ENCODE measurements around the gene RPS21.

Gene RPS21

DNA sequence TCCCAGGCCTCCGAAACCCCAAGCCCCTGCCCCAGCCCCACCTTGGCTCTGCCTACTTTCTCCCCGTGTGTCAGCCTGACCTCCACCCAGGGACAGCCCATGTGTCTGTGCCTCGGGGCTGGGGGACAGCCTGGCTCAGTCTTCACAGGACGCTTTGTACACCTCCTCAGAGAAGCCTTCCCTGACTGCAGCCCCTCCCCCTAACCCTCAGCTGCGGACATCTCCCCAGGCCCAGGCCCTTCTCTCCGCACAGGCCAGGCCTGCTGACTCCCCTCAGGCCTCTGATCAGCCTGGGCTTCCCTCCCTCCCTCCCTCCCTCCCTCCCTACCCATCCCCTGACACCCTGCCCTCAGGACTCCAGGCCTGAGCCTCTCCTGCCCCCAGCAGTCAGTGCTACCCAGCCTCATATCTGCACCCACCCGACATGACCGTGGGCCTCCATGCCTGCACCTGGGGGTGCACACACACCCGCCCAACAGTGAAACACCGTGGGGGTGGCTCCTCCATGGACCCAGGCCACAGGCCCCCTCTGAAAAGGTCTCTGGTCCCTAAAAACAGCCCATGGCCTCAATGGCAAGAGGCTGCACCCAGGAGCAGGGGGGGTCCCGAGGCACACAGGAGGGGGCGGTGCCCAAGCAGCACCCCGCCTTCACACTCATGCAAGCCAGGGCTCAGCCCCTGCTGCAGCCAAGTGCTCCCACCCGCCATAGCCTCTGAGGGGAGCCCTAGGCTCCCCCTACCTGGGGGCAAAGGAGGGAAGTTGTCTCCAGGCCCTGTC is 32.7 kb upstream of the RPS21 start:
- DNase-seq: peak; percentile 28

DNA sequence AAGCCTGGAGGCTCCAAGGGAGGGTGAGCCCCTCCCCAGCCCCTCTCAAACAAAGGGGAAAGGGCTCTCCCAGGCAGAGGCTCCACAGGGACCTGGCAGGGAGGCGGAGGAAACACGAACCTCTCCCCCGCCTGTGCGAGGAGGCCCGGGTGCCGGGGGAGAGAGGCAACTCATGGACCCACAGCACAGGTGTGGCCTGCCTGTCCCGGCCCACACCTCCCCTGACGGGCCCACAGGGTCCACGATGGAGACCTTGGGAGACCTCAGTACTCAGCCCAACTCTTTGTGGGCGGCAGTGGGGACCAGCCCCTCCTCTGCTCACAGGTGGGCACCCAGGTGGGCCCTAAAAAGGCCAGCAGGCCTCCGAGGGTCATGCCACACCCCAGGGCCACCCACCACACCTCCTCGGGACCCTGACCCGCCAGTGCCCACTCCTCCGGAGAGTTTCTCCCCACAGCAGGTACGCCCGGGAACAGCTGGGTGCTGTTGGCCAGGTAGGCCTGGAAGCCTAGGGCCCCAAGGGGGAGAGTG is 32.0 kb upstream of the RPS21 start:
- no peak for DNase-seq

DNA sequence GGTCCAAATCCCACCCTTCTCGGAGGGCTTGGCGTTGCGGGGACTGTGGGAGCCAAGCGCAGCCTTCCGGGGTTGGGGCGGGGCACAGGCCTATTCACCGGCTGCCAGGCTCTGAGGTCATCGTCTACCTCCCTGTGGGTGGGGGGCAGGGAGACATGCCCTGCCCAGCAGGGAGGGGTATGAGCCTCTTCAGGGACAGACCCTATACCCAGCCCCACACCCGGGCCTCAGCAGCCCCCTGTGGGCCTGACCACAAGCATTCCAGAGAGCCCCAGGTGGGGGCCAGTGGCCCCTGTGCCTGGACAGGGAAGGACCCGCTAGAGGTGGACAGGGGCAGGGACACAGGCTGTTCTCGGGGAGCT is 31.4 kb upstream of the RPS21 start:
- DNase-seq: peak; percentile 48

DNA sequence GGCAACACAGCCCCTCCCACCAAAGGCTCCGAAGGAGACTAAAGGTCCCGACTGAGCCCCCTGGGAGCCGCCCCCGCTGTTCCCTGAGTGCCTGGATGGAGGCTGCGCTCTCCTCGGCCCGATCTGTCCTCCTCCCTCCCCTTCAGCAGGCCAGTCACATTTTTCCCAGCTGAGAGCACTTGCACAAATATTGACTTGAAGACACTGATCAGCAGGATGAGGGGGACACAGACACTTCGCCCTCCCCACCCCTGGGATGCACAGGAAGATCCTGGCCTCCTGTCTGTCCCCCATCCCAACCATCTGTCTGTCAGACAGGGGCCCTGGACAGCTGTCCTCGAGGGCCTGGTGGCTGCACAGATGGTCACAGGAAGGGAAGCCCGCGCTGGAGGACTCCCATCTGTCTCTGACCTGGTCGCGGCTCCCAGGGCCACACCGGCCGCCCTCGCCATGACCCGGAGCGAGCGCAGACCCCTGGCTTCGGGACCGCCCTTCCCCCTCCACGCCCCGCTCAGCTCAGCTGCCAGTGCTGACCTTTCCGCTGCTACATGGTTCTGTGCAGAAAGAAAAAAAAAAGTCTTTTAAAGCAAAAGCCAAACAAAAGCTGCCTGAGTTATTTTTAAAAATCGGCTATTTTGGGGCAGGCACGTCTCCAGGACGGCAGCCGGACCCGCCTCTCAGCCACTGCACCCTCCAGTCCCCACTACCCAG is 30.9 kb upstream of the RPS21 start:
- peak; percentile 62 for DNase-seq

DNA sequence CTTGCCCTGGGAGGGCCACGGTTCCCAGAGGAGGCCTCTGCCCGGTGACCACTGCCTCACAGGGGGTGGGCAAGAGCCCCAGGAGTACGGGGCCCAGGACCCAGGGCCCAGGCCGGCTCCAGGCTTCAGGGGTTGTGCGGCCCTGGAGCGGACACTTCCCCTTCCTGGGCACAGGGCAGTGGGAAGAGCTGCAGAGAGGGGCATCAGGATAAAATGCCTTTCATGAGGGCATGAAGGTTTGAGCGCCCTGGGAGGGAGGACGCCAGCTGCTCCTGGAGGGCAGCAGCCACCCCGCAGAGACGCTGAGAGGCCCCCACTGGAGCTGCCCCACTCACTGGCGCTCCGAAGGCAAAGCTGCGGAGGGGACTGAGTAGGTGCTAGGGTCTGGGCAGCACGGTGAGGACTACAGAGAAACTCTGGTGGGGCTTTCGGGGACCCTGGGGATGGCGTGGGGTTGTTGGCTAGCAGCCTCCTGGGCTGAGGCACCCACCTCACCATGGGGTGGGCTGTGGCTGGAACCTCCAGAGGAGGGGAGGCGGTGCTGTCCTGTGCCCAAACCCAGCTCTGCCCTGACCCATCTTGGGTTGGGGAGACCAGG is 30.2 kb upstream of the RPS21 start:
- no peak for DNase-seq

DNA sequence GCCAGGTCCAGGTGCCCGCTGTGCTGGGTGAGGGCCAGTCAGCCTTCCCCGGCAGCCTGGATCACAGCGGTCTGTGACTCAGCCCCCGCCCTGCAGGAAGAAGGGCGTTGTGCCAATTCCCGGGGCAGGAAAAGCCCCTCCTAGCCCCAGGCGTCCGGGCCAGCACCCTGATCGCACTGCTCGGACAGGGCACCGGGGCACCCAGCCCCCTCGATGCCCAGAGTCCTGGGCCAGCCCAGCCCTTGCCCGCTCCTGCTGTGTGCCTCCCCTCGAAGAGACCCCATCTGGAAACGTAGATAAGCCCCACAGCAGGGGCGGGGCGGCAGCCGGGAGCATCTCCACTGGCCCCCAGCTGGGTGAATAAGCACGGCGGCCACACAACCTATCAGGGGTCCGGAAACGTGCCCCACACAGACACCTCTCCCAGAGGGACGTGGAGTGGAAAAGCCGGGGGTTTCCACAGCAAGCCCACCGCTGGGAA is 29.7 kb upstream of the RPS21 start:
- peak; percentile 56 for DNase-seq

DNA sequence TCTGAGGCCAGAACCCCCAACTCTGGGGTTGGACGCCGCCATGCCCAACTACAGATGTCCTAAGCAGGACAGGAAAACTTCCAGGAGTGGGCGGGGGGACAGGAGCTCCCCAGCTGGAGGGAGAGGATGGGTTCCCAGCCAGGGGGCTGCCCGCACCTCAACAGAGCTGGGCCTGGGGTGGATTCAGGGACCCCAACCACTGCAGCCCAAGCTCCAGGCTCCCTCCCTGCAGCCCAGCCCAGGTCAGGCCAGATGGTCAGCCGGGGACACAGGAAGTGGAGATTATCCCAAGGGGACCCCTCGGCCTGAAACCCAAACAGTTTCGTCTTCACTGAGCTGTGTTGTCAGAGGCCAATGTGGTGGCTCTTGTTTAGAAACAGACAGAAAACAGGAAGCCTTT is 29.2 kb upstream of the RPS21 start:
- peak; percentile 37 for DNase-seq

DNA sequence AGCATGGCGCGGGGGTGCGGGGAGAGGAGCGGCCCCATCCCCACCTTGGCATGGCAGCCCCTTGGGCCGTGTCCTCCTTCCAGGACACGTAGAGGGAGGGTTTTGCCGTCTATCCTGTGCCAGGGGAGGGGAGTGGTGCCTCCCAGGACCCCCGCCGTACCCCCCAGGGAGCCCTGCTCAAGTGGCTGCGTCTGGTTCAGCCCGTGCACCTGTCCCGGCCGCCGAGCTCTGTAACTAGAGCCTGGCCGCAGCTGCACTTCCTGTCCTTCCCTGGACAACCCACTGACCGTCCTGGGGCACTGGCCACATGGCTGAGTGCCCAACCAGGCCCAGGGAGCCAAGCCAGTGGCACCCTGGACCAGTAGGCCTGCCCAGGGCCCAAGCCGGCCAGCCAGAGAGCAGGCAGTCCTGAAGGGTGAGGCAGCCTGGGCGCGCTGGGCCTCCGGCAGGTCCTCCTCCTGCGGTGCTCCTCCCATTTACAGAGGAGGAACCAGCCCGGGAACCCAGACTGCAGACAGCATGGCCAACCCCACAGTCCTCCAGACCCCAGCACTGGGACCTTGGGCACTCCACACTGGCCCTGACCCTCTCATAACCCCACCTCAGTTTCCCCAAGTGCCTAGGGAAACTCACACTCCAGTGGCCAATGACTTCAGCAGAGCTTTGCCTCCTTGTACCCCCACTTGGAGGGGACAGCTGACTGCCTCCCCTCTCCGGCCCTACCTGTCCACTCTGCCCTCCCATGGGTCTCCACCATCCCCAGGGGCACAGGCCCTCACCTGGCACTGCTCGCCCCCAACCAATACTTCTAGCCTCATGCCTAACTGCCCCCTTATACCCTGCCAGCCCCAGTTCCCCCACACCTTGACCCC is 28.5 kb upstream of the RPS21 start:
- DNase-seq: peak; percentile 54

DNA sequence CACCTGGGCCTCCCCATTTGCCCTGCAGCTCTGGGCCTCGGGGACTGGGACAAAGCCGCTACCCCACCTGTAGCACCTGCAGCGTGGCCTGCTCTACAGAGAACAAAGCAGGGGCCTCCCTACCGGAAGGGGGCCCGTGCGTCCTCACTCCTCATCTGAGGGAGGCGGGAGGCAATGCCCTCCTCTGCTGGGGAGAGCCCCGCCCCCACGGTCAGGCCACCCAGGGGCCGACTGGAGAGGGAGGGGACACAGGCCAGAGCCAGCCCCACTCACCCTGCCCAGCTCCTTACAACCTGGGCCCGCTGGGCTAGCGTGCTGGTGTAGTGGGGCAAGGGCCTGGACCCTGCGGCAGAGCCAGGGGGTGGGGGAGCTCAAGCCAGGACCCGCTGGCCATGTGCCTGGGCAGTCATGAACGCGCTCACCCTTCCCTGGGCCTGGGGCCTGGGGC is 27.8 kb upstream of the RPS21 start:
- no peak for DNase-seq

DNA sequence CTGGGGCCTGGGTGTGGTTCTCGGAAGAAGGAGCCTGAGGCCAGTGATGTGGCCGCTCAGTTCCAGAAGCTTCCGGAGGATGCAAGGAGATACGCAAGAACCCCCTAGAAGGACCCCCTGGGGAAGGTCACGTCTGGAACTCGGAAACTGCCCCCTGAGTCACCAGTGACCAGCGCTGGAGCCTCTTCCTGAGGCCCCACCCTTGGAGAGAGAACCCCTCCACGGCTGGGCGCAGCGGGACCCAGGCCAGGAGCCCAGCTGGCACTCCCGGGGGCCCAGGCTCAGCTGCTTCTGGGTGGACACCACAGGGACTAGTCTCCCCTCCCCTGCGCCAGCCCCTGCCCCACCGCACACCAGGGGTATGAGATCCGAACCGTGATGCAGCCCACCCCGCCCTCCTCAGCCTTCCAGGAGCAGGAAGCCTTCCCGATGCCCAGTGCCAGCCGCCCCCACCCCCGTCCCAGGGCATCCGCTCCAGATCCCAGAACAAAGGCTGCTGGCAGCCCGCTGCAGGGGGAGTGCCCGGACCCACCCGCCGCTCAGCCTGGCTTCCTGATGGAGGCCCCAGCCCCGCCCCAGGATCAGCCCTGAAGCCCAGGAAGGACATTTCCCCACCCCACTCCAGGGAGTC is 27.3 kb upstream of the RPS21 start:
- DNase-seq: peak; percentile 48

DNA sequence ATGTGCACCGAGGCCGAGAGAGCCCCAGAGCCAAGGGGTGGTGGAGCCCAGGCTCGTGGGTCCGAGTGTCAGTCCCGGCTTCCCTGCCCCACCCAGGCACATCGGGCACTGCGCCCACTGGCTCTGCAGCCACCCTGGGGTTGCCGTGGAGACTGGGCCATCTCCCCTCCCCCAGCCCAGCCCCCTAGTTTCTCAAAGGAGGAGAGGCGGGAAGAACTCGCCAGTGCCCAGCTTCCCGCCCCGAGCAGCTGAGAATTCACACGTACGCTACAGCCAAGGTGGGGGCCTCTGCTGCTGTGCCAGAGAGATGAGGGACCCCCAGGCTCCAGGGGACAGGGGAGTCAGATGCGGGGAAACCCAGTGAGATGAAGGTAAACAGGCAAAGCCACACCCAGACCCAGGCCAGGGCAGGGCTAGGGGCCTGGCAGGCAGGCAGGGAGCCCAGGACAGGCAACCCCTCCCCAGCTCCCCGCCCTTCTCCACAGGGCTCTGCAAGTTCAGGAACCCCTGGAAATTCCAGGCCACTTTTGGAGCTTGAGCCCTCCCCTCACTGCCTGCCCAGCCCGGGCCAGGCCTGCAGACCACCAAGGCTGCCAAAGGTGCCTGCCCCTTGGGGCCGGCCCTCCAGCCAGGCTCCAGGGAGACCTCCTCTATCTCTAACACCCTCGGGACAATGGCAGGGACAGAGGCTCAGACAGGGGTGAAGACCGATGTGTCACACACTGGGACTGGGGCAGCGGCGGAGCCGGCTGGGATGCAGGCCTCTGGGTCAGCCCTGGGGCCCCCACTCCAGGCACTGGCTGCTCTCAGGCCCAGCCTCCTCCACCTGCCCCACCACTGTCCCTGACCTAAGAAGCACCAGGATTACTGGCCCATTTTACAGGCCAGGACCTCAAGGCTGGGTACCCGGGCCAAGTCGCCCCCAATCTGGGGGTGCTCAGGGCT is 25.8 kb upstream of the RPS21 start:
- DNase-seq: peak; percentile 64

DNA sequence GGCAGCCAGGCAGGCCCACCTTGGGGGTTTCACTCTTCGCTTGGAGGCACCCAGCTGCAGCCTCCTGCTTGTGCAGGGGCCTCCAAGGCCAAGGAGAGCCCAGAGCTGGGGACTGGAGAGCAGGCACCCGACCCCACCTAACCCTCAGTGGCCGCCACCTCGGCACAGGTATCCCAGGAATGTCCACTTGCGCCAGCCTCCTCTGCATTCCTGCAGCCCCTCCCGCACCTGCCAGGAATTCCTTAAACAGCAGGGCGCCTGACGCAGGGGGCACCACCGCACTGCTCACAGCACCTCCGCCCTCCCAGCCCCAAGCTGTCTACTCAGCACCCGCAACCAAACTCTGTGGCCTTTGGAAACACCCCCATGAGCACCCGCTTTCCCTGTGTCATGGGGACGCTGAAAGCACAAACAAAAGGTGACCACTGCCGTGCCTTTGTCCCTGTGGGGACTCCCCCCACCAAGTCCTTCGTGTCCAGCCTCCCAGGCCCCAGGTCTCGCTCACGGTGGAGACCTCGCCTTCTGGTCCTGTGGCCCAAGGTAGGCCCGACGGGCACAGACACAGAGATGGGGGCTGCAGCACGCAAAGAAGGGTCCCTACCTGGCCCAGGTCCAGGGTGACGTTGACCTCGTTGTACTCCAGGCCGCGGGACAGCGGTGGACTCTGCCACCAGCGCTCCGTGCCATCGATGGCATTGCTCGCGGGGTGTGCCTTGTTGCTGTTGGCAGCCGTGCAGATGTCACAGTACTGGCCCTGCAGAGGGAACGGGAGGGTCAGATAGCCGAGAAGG is 24.9 kb upstream of the RPS21 start:
- DNase-seq: peak; percentile 28

DNA sequence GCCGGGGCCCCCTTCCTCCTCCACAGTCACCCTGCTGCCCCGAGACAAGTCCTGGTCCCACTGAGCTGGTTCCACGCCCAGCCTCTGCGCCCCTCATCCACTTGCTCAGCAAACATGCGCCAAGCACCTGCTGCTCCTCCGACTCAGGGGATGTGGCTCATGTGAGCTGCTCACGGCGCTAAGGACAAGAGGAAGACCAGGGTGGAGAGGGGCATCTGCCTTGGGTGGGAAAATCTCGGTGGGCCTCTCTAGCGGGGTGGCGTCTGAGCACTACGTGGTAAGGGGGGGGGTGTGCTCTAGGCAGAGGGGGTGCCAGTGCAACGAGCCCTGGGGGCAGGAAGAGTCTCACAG is 24.3 kb upstream of the RPS21 start:
- peak; percentile 31 for DNase-seq

DNA sequence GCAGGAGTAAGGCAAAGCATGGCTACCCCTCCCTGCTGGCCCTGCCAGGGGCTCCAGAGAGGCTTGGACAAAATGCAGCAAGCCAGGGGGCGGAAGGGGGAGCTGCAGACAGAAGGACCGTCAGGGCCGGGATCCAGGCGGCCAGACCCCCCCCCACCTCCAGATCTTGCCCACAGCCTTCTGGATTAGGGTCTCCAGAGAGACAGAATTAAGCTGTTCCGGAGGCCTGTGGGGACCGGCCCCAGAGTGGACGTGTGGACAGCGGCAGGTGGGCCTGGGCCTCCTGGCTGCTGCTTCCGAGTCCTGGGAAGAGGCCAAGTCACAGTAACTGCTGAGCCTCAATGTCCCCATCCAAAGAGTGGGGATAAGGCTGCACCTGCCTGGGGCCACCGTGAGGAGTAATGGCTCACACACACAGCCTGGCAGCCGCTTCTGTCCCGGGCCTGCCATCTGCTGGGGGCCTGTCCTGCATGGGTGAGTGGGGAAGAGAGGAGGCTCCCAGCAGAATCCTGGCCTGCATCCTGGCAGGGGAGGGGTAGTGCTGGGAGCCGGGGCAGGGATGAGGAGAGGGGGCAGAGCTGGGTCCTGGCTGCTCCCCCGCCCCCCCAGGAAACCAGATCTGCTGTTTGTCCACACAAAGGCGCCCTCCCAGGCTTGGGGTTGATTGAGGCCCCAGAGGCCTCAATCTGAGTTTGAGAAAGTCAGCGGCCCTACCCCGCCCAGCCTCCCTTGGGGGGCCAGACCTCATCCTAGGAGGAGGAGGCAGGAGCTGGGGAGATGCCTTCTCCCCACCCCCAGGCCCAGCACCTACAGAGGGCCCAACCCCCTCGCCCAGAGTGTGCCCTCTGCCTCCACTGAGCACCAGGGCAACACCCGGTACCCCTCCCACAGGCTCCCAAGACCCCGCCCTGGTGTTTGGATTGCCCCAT is 23.6 kb upstream of the RPS21 start:
- DNase-seq: peak; percentile 32

DNA sequence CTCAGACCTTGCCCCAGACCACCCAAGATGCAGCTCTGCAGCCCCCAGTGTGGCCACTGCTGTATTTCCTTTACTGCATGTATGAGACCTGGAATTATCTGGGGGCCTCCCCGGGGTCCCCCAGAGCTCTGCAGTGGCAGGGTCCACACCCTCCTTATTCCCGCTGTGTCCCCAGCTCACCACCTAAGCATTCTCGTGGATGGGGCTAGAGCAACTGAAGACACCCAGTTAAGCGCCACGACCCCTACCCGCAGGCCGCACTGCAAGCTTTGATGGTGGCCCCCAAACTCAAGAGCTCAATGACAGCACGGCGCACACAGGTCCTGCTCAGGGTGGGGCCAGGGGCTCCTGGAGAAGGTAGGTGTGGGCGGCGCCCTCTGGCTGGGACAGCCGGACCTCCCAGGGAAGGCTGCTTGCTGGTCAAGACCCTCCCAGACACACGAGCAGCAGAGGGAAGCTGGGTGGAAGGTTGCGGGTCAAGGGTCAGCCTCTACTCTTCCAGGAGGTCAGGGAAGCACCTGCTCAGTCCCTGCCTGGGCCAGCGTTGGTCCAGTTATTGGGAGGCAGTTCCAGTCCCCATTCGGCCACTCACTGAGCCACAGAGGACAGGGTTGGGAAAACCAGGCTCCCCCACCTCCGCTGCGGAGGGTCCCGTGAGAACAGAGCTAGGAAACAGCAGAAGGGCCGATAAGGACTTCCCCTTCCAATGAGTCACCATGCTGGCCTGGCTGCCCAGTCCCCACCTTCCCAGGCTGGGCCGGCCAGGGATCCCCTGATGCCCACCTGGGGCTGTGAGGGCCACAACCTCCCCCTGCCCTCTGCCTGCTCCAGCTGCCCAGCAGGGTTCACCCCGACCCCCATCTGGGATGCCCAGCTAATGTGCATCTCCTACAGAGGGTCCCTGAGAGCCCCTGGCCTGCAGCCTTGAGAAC is 22.7 kb upstream of the RPS21 start:
- DNase-seq: peak; percentile 43

DNA sequence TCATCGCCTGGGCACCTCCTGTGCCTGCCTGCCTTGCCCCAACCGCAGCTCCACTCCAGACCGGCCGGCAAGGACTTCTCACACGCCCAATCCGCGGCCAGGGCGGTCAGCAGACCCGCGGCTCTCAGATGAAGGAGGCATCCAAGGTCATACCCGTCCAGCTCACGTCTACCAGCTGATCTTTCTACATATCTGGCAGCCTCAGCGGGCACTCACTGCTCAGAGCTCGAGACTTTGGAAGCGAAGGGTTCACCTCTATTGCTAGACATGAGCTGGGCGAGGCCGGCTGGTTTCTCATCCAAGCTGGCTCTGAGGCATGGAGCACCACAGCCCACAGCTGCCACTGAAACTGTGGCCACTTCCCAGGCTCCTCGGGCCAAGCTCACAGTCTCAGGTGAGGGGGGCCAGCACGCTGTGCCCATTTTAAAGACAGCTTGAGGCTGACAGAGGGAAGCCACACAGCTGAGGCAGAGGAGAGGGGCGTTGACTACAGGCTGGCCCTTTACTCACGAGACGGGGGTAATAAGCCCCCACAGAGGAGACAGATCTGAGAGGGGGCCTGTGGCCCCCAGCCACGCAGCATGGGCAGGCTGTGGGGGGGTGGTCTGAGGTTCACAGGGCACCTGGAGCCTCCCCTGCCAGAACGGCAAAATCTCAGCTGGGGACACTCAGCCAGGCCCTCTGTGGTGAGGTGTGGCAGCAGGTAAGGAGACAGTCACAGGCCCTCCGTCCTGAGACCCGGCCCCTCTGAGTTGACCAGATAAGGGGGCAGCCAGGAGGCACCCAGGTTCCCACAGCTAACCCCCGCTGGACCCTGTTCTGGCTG is 21.8 kb upstream of the RPS21 start:
- DNase-seq: peak; percentile 26

DNA sequence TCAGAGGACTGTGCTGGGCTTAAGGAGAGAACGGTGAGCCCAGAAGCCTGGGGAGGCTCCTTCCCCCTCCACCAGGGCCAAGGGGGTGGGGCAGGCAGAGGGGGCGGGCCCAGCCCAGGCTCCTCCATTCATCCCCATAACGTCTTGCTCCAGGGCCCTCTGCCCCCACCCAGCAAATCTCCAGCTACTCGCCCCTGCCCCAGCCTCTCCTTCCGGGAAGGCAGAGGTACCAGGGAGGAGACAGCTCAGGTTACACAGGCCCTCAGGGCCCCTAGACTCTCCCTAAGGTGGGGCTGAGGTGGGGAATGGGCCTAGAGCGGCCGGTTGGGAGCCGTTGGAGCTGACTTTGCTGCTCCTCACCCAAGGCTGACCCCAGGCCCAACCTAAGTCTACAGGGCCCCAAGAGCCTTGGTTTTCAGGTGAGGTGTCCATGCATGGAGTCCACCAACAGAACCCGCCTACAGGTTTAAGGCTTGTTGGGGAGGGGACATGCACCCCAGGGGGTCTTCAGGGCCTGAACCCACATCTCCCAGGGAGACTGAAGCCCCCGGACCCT is 21.0 kb upstream of the RPS21 start:
- DNase-seq: peak; percentile 39
